ENCODE data around the gene PPP1R14B.

PPP1R14B gene

GRCh38 chr11:64223001-64223651, 23.6 kb downstream of the PPP1R14B start:
- Histone ChIP-seq H3K27me3 (ENCODE audit: insufficient read depth, low read length) (no peaks in the 10 kb centered on the region), H3K4me1 (ENCODE audit: insufficient read depth, low read length) (peaks cover 22% of the 10 kb centered on the region), H3K36me3 (ENCODE audit: insufficient read depth, low read length) (peaks cover 17% of the 10 kb centered on the region), H3K9me3 (ENCODE audit: low read length) (no peaks in the 10 kb centered on the region), H3K4me3 (ENCODE audit: low read length) (no peak overlapping the region), H2AFZ (ENCODE audit: low read depth, low read length) (no peak overlapping the region)

DNA sequence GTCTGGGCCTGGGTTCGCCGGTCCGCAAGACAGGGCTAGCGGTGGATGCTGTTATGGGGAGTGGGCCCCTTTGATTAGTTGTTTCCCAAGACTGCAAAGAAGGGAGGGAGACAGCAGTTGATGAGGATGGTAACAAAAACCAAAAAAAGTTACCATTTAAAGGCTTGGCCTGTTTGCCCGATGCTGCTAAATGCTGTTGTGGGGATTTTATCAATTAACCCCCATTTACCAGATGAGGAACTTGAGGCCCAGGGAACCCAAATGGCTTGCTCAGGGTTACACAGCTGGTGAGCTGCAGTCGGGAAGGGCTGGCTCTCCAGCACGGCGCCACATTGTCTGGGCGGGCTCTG, 24.1 kb downstream of the PPP1R14B start:
- Histone ChIP-seq H2AFZ (ENCODE audit: low read depth, low read length) (no peak overlapping the region), H3K4me1 (ENCODE audit: insufficient read depth, low read length) (peaks cover 21% of the 10 kb centered on the region), H3K9me3 (ENCODE audit: low read length) (no peaks in the 10 kb centered on the region), H3K4me3 (ENCODE audit: low read length) (no peak overlapping the region), H3K36me3 (ENCODE audit: insufficient read depth, low read length) (peaks cover 17% of the 10 kb centered on the region), H3K27me3 (ENCODE audit: insufficient read depth, low read length) (no peaks in the 10 kb centered on the region)

- Histone ChIP-seq H2AFZ (ENCODE audit: low read depth, low read length) (no peak overlapping the region), H3K9me3 (ENCODE audit: low read length) (no peaks in the 10 kb centered on the region), H3K27me3 (ENCODE audit: insufficient read depth, low read length) (no peaks in the 10 kb centered on the region), H3K4me1 (ENCODE audit: insufficient read depth, low read length) (peaks cover 10% of the 10 kb centered on the region), H3K4me3 (ENCODE audit: low read length) (no peak overlapping the region), H3K36me3 (ENCODE audit: insufficient read depth, low read length) (peaks cover 17% of the 10 kb centered on the region)
Observed at GRCh38 chr11:64220798-64221197, 25.9 kb downstream of the PPP1R14B start.

- Histone ChIP-seq H3K4me3 (ENCODE audit: low read length) (no peak overlapping the region), H3K4me1 (ENCODE audit: insufficient read depth, low read length) (peaks cover 6% of the 10 kb centered on the region), H3K27me3 (ENCODE audit: insufficient read depth, low read length) (no peaks in the 10 kb centered on the region), H3K36me3 (ENCODE audit: insufficient read depth, low read length) (peaks cover 17% of the 10 kb centered on the region), H2AFZ (ENCODE audit: low read depth, low read length) (no peak overlapping the region), H3K9me3 (ENCODE audit: low read length) (no peaks in the 10 kb centered on the region)
Observed at GRCh38 chr11:64220271-64220670, 26.5 kb downstream of the PPP1R14B start.

GRCh38 chr11:64219755-64220154, 27.0 kb downstream of the PPP1R14B start:
- H3K4me3 ChIP-seq (ENCODE audit: low read length): no peak overlapping the region
- H3K4me1 ChIP-seq (ENCODE audit: insufficient read depth, low read length): peaks cover under 1% of the 10 kb centered on the region
- H3K9me3 ChIP-seq (ENCODE audit: low read length): no peaks in the 10 kb centered on the region
- no peaks in the 10 kb centered on the region for H3K27me3 ChIP-seq (ENCODE audit: insufficient read depth, low read length)
- H3K36me3 ChIP-seq (ENCODE audit: insufficient read depth, low read length): peaks cover 17% of the 10 kb centered on the region
- no peak overlapping the region for H2AFZ ChIP-seq (ENCODE audit: low read depth, low read length)

- Histone ChIP-seq H3K9me3 (ENCODE audit: low read length) (no peaks in the 10 kb centered on the region), H3K4me3 (ENCODE audit: low read length) (no peak overlapping the region), H3K4me1 (ENCODE audit: insufficient read depth, low read length) (no peaks in the 10 kb centered on the region), H2AFZ (ENCODE audit: low read depth, low read length) (no peak overlapping the region), H3K36me3 (ENCODE audit: insufficient read depth, low read length) (peaks cover 13% of the 10 kb centered on the region), H3K27me3 (ENCODE audit: insufficient read depth, low read length) (no peaks in the 10 kb centered on the region)
Observed at GRCh38 chr11:64219354-64219684, 27.4 kb downstream of the PPP1R14B start.

GRCh38 chr11:64218628-64219353, 28.0 kb downstream of the PPP1R14B start:
- H3K4me1 ChIP-seq (ENCODE audit: insufficient read depth, low read length): no peaks in the 10 kb centered on the region
- no peaks in the 10 kb centered on the region for H3K9me3 ChIP-seq (ENCODE audit: low read length)
- H2AFZ ChIP-seq (ENCODE audit: low read depth, low read length): no peak overlapping the region
- peaks cover 8% of the 10 kb centered on the region for H3K36me3 ChIP-seq (ENCODE audit: insufficient read depth, low read length)
- no peak overlapping the region for H3K4me3 ChIP-seq (ENCODE audit: low read length)
- no peaks in the 10 kb centered on the region for H3K27me3 ChIP-seq (ENCODE audit: insufficient read depth, low read length)

GRCh38 chr11:64216879-64217278, 29.9 kb downstream of the PPP1R14B start:
- Histone ChIP-seq H3K27me3 (ENCODE audit: insufficient read depth, low read length) (no peaks in the 10 kb centered on the region), H2AFZ (ENCODE audit: low read depth, low read length) (no peak overlapping the region), H3K36me3 (ENCODE audit: insufficient read depth, low read length) (no peaks in the 10 kb centered on the region), H3K9me3 (ENCODE audit: low read length) (no peaks in the 10 kb centered on the region), H3K4me3 (ENCODE audit: low read length) (no peak overlapping the region), H3K4me1 (ENCODE audit: insufficient read depth, low read length) (no peaks in the 10 kb centered on the region)

- Histone ChIP-seq H3K27me3 (ENCODE audit: insufficient read depth, low read length) (no peaks in the 10 kb centered on the region), H3K9me3 (ENCODE audit: low read length) (no peaks in the 10 kb centered on the region), H3K36me3 (ENCODE audit: insufficient read depth, low read length) (peaks cover 2% of the 10 kb centered on the region), H3K4me3 (ENCODE audit: low read length) (no peak overlapping the region), H3K4me1 (ENCODE audit: insufficient read depth, low read length) (peaks cover 3% of the 10 kb centered on the region), H2AFZ (ENCODE audit: low read depth, low read length) (no peak overlapping the region)
Observed at GRCh38 chr11:64211181-64211872, 35.4 kb downstream of the PPP1R14B start.

DNA sequence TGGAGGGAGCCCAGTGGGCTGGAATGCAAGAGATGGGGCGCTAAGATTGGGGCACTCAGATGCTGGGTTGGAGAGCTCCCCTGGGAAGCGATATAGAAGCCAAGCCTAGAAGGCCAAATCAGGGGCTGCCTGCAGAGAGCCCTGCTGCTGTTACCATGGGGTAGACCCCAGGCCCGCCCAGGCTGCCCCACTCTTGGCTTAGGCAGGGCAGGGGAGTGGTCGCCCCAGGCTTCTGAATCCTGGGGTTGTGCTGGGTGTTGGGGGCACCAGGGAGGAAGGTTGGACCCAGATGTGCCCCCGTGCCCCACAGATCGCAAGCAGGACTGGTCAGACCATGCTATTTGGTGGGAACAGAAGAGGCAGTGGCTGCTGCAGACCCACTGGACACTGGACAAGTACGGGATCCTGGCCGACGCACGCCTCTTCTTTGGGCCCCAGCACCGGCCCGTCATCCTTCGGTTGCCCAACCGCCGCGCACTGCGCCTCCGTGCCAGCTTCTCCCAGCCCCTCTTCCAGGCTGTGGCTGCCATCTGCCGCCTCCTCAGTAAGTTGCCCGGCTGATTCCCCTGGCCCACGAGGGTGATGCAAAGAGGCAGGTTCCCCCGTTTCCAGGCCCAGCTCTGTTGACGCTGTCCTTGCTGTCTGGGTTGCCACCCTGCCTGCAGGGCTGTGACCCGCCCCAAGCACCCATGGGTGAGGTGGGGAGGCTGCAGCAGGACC, 36.3 kb downstream of the PPP1R14B start:
- no peaks in the 10 kb centered on the region for H3K27me3 ChIP-seq (ENCODE audit: insufficient read depth, low read length)
- H3K4me1 ChIP-seq (ENCODE audit: insufficient read depth, low read length): peaks cover 3% of the 10 kb centered on the region
- no peak overlapping the region for H3K4me3 ChIP-seq (ENCODE audit: low read length)
- peaks cover 11% of the 10 kb centered on the region for H3K36me3 ChIP-seq (ENCODE audit: insufficient read depth, low read length)
- no peak overlapping the region for H2AFZ ChIP-seq (ENCODE audit: low read depth, low read length)
- no peaks in the 10 kb centered on the region for H3K9me3 ChIP-seq (ENCODE audit: low read length)

GRCh38 chr11:64209563-64209843, 37.2 kb downstream of the PPP1R14B start:
- Histone ChIP-seq H2AFZ (ENCODE audit: low read depth, low read length) (no peak overlapping the region), H3K9me3 (ENCODE audit: low read length) (no peaks in the 10 kb centered on the region), H3K4me3 (ENCODE audit: low read length) (no peak overlapping the region), H3K36me3 (ENCODE audit: insufficient read depth, low read length) (peaks cover 16% of the 10 kb centered on the region), H3K27me3 (ENCODE audit: insufficient read depth, low read length) (no peaks in the 10 kb centered on the region), H3K4me1 (ENCODE audit: insufficient read depth, low read length) (peaks cover 3% of the 10 kb centered on the region)

DNA sequence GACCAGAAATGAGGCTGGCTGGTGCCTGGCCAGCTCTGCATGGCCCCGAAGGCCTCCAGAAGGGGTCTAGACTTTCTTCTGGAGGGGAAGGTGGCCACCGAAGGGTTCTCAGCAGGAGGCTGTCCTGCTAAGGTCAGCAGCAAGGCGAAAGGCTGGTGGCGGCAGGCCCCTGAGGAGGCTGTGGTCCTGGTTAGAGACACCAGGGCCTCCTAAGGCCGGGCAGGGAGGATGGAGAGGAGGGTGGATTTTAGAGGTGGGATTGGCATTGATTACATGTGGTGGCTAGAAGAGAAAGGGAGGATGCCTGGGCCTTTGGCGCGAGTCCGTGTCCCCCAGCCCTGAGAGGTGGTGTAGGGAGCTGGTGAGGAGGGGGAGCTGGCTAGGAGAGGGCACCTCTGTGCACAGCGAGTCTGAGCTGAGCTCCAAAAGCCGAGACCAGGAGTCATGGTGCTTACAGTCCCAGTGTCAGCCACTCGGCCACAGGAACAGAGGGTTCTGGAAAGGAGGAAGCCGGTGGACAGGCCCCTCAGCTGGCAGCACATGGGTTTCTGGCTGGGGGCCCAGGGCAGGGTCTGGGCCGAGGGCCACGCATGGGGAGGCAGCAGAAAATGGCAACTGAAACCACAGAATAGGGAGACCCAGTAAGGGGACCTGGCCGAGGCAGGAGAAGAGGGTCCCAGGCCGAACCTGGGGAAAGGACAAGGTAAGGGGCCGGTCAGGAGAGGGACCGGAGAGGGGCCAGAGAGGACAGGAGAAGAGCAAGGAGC, 37.8 kb downstream of the PPP1R14B start:
- peaks cover 3% of the 10 kb centered on the region for H3K4me1 ChIP-seq (ENCODE audit: insufficient read depth, low read length)
- H2AFZ ChIP-seq (ENCODE audit: low read depth, low read length): no peak overlapping the region
- H3K4me3 ChIP-seq (ENCODE audit: low read length): no peak overlapping the region
- H3K36me3 ChIP-seq (ENCODE audit: insufficient read depth, low read length): peaks cover 18% of the 10 kb centered on the region
- H3K9me3 ChIP-seq (ENCODE audit: low read length): no peaks in the 10 kb centered on the region
- no peaks in the 10 kb centered on the region for H3K27me3 ChIP-seq (ENCODE audit: insufficient read depth, low read length)
